H1 (cell line): Measurements from ENCODE around the gene NTRK2. TPM values are rescaled to one million over a fixed set of nuclear protein-coding genes. Genes with fewer than 3 reads are reported as not detected.

Experiments used
- EZH2 ChIP-seq: fragments of 200-600 bp; sonication (generic); IDR thresholded peaks from 2 replicates; pipeline ENCODE4 v1.7.1; 2012; ENCODE audit warnings: low read depth, mild to moderate bottlenecking, moderate library complexity, low read length, inconsistent platforms; ENCODE audit not compliant: severe bottlenecking
- KDM4A ChIP-seq: IDR thresholded peaks from one replicate; pipeline ENCODE4 v1.7.1; 2012; ENCODE audit warnings: low read depth, mild to moderate bottlenecking, moderate library complexity, low read length, inconsistent platforms; ENCODE audit not compliant: severe bottlenecking
- polyA plus RNA-seq, 7 experiments: library from polyadenylated mRNA; depleted of rRNA in 3 of 7; stranded (reverse) in 5 of 7; unstranded in 2 of 7; fragments of >200 nt in 5 of 7; fragments of 200-250 nt in 2 of 7; gene quantifications; 1 replicate in 5 of 7; 2 replicates in 1 of 7; 4 replicates in 1 of 7; pipeline versions ENCODE4 v1.2.1 to v1.2.3, GENCODE V29; 2011 to 2013; ENCODE audit warnings: missing spikeins in 2 of 7, mixed read lengths in 2 of 7
- total RNA-seq: library from RNA; stranded (reverse); fragmentation: NEBNext Ultra II Directional; extraction: Animal tissue kit (Norgen Biotek cat#: 25700); gene quantifications from 2 replicates; pipeline ENCODE4 v1.2.1, GENCODE V29; 2021
- TF ChIP-seq, protein P1 (sequence below), 3 experiments: IDR thresholded peaks; 1 replicate in 2 of 3; 2 replicates in 1 of 3; pipeline versions ENCODE4 v1.5.1 to v1.6.1; 2011; ENCODE audit warnings: low read length in 3 of 3, mild to moderate bottlenecking in 3 of 3, inconsistent platforms in 2 of 3, low read depth in 1 of 3, moderate library complexity in 1 of 3; ENCODE audit not compliant: insufficient read depth in 1 of 3; ENCODE audit errors: control extremely low read depth in 1 of 3

NTRK2 gene
- total and polyA plus RNA-seq, 2 of the 8 experiments (the other 6 are each of a cell fraction or from before 2014, with no cell fraction given), result 0.03 to 0.04 TPM

DNA sequence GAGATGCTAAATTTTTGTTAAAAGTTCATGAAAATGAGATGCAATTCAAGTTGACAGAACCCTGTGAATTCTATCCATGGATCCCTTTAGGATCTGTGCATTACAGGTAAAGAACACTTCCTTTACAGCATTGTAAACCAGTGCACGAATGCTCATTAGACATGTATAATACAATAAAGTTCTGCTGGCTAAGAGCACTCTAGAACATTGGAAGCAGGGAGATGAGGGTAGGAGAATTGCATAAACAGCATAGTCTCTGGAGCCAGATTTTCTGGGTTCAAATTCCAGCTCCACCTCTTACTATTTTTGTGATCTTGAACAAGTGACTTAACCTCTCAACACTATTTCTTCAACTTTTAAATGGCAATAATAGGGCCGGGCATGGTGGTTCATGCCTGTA lies 300.2 kb downstream of the NTRK2 start (continued):
- TF ChIP-seq, protein P1, sequence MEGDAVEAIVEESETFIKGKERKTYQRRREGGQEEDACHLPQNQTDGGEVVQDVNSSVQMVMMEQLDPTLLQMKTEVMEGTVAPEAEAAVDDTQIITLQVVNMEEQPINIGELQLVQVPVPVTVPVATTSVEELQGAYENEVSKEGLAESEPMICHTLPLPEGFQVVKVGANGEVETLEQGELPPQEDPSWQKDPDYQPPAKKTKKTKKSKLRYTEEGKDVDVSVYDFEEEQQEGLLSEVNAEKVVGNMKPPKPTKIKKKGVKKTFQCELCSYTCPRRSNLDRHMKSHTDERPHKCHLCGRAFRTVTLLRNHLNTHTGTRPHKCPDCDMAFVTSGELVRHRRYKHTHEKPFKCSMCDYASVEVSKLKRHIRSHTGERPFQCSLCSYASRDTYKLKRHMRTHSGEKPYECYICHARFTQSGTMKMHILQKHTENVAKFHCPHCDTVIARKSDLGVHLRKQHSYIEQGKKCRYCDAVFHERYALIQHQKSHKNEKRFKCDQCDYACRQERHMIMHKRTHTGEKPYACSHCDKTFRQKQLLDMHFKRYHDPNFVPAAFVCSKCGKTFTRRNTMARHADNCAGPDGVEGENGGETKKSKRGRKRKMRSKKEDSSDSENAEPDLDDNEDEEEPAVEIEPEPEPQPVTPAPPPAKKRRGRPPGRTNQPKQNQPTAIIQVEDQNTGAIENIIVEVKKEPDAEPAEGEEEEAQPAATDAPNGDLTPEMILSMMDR (IDR thresholded peaks at IDR 0.05; ENCODE audit: control extremely low read depth in 1 of 3, insufficient read depth in 1 of 3, low read depth in 1 of 3, low read length in 3 of 3), result no peak
- TF ChIP-seq KDM4A (no peak), EZH2 (no peak)
- TF ChIP-seq, all 59 proteins: peak for 0
